GM08714 (cell line): ENCODE data around the gene SSBP4.
"Not testable (repeated sequence)": the region's sequence is repeated elsewhere in the genome, so short reads cannot be mapped to it uniquely, and the experiment has no call there.

Source experiments
- H3K4me3 ChIP-seq: fragments of 200-500 bp; sonication (Bioruptor generic); 2 replicates; pipeline ENCODE4 v1.5.1; 2014; ENCODE audit warnings: mild to moderate bottlenecking, low read length, inconsistent platforms
- ZNF274 ChIP-seq: IDR thresholded peaks from 2 replicates; pipeline ENCODE4 v1.6.1; 2012; ENCODE audit warnings: mild to moderate bottlenecking, low read depth, low read length

SSBP4 gene

GRCh38 chr19:18388960-18389725 lies 30.1 kb upstream of the SSBP4 start:
- TF ChIP-seq ZNF274: no peak
- no peak overlapping the region; the same call in 1 of the 2 replicates for H3K4me3 ChIP-seq

GRCh38 chr19:18389726-18390064 lies 29.5 kb upstream of the SSBP4 start:
- TF ChIP-seq ZNF274: no peak
- no peak overlapping the region for H3K4me3 ChIP-seq

- TF ChIP-seq ZNF274: no peak
- no peak overlapping the region for H3K4me3 ChIP-seq
Measured at GRCh38 chr19:18390065-18390907, 28.9 kb upstream of the SSBP4 start.

GRCh38 chr19:18391509-18392075 lies 27.6 kb upstream of the SSBP4 start:
- no peak overlapping the region for H3K4me3 ChIP-seq
- no peak for TF ChIP-seq ZNF274

GRCh38 chr19:18392417-18392816 lies 26.8 kb upstream of the SSBP4 start:
- H3K4me3 ChIP-seq: no peak overlapping the region
- TF ChIP-seq ZNF274: no peak

GRCh38 chr19:18392926-18393325 lies 26.3 kb upstream of the SSBP4 start:
- H3K4me3 ChIP-seq: no peak overlapping the region
- TF ChIP-seq ZNF274: no peak

GRCh38 chr19:18393836-18394235 lies 25.4 kb upstream of the SSBP4 start:
- H3K4me3 ChIP-seq: no peak overlapping the region
- TF ChIP-seq ZNF274: no peak

GRCh38 chr19:18396471-18397241 lies 22.5 kb upstream of the SSBP4 start:
- TF ChIP-seq ZNF274: no peak
- H3K4me3 ChIP-seq: no peak overlapping the region; the same call in 1 of the 2 replicates

GRCh38 chr19:18397242-18398202 lies 21.7 kb upstream of the SSBP4 start, which contains the start of gene LRRC25:
Gene LRRC25, minus strand, starts transcription at chr19:18397622. Its CDS starts 659 bp downstream, at chr19:18396963.
- TF ChIP-seq ZNF274: no peak
- H3K4me3 ChIP-seq: peak within 1 kb of the TSS; percentile 7; the same call in 1 of the 2 replicates

- H3K4me3 ChIP-seq: no peak overlapping the region
- no peak for TF ChIP-seq ZNF274
Measured at GRCh38 chr19:18399008-18399407, 20.2 kb upstream of the SSBP4 start.

- no peak for TF ChIP-seq ZNF274
- no peak overlapping the region; the same call in 1 of the 2 replicates for H3K4me3 ChIP-seq
Measured at GRCh38 chr19:18401580-18402112, 17.6 kb upstream of the SSBP4 start.

GRCh38 chr19:18402455-18403248 lies 16.5 kb upstream of the SSBP4 start:
- H3K4me3 ChIP-seq: not testable (repeated sequence)

- not testable (repeated sequence) for H3K4me3 ChIP-seq
Measured at GRCh38 chr19:18405754-18406153, 13.4 kb upstream of the SSBP4 start.
